Caco-2 (cell line): Measurements from ENCODE around the gene SEPTIN3. TPM values are rescaled to one million over a fixed set of nuclear protein-coding genes. Genes with fewer than 3 reads are reported as not detected.

ENCODE experiments used
- BruUV-seq: library from RNA; stranded (reverse); fragments of 400-500 nt; replicated peaks from 2 replicates; lab custom pipeline; 2021; lab: Mats Ljungman, UMichigan
- CTCF ChIA-PET: fragments of 300-600 bp; sonication (Branson Sonifier 250); formaldehyde crosslinking; loops from one replicate; lab custom pipeline; 2022; ENCODE audit warnings: antibody characterized with exemption; lab: Charles Lee
- POLR2A ChIA-PET: fragments of 300-600 bp; sonication (Branson Sonifier 250); formaldehyde crosslinking; loops from one replicate; lab custom pipeline; 2022; ENCODE audit warnings: antibody characterized with exemption; lab: Charles Lee
- DNase-seq, 2 experiments: peaks; one replicate each; pipeline versions ENCODE4 v3.0.0 to v3.0.0-alpha.2; 2020 to 2022
- H3K27me3 ChIP-seq: replicated peaks from 2 replicates; pipeline ENCODE4 v1.6.0; 2011; ENCODE audit warnings: low read length; ENCODE audit not compliant: control insufficient read depth, insufficient read depth
- H3K36me3 ChIP-seq: 2 replicates; pipeline ENCODE4 v1.5.1; 2011; ENCODE audit warnings: low read length; ENCODE audit not compliant: control insufficient read depth, insufficient read depth
- H3K4me1 ChIP-seq: fragments of 250-450 bp; sonication (Bioruptor Pico); 2 replicates; pipeline ENCODE4 v1.5.1; 2020; ENCODE audit warnings: mild to moderate bottlenecking
- H3K4me3 ChIP-seq: 2 replicates; pipeline ENCODE4 v1.5.1; 2011; ENCODE audit warnings: low read depth, mild to moderate bottlenecking, control low read depth, low read length
- H3K9me3 ChIP-seq: fragments of 250-450 bp; sonication (Bioruptor Pico); 2 replicates; pipeline ENCODE4 v1.5.1; 2020; ENCODE audit warnings: mild to moderate bottlenecking, moderate library complexity
- H3K27ac Mint-ChIP-seq: one replicate; pipeline ENCODE4 v1.8.0; 2022; ENCODE audit warnings: mixed read lengths; ENCODE audit not compliant: unreplicated experiment
- H3K27me3 Mint-ChIP-seq: one replicate; pipeline ENCODE4 v1.8.0; 2022; ENCODE audit warnings: mixed read lengths; ENCODE audit not compliant: insufficient read depth, unreplicated experiment
- H3K36me3 Mint-ChIP-seq: one replicate; pipeline ENCODE4 v1.8.0; 2022; ENCODE audit warnings: mild to moderate bottlenecking, mixed read lengths; ENCODE audit not compliant: insufficient read depth, unreplicated experiment
- H3K4me1 Mint-ChIP-seq: one replicate; pipeline ENCODE4 v1.8.0; 2022; ENCODE audit warnings: low read depth, mixed read lengths; ENCODE audit not compliant: unreplicated experiment
- H3K4me3 Mint-ChIP-seq: one replicate; pipeline ENCODE4 v1.8.0; 2022; ENCODE audit warnings: mild to moderate bottlenecking, moderate library complexity, mixed read lengths; ENCODE audit not compliant: unreplicated experiment
- H3K9me3 Mint-ChIP-seq: one replicate; pipeline ENCODE4 v1.8.0; 2022; ENCODE audit warnings: mixed read lengths; ENCODE audit not compliant: unreplicated experiment
- intact Hi-C: fragments of 100-400 bp; cut with micrococcal nuclease; formaldehyde crosslinking; loops from one replicate; pipeline ENCODE4 v1.10.0; 2022; ENCODE audit not compliant: unreplicated experiment
- total RNA-seq: library from RNA; stranded (reverse); gene quantifications from 2 replicates; pipeline ENCODE4 v1.2.3, GENCODE V29; 2022
- TF ChIP-seq, protein P1 (sequence below), 2 experiments: fragments of 200-600 bp in 1 of 2; IDR thresholded peaks; 1 replicate in 1 of 2; 2 replicates in 1 of 2; pipeline versions ENCODE4 v1.5.1 to v1.8.0; 2011 to 2022; ENCODE audit warnings: antibody characterized with exemption in 1 of 2, control low read depth in 1 of 2, inconsistent platforms in 1 of 2, low read depth in 1 of 2, low read length in 1 of 2, mild to moderate bottlenecking in 1 of 2, moderate library complexity in 1 of 2; ENCODE audit not compliant: insufficient read depth in 1 of 2, severe bottlenecking in 1 of 2, unreplicated experiment in 1 of 2

SEPTIN3 gene
- total RNA-seq, 1 experiment from 2014 or later: 2.2 TPM

DNA sequence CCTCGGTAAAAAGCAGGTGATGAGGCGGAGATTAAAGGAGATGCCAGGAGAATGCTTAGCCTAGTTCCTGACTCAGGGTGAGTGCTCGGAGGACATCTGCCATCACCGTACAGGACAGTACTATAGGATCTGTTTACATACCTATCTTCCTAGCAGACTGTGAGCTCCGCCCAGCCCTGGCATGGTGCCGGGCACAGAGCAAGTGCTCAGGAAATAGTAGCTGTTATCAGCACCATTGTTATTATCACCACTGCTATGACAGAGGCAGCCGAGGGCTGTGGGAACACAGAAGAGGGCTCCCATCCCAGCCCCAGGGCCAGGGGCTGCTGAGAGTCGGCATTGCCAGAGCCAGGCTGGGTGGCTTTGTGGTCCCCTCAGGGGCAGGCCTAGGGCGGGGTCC, 642 bp upstream of the SEPTIN3 start:
- Histone ChIP-seq H3K9me3 (no peaks in the 10 kb centered on the region), H3K4me3 (no peak overlapping the region), H3K27me3 (no peaks in the 10 kb centered on the region; the same call in 1 of the 2 replicates), H3K36me3 (no peaks in the 10 kb centered on the region), H3K4me1 (no peaks in the 10 kb centered on the region)
- Mint-ChIP-seq H3K9me3 (no peaks in the 10 kb centered on the region), H3K4me3 (no peak overlapping the region), H3K4me1 (no peaks in the 10 kb centered on the region), H3K36me3 (no peaks in the 10 kb centered on the region), H3K27me3 (peaks cover 5% of the 10 kb centered on the region), H3K27ac (no peak overlapping the region)
- no TSS peak for BruUV-seq
- POLR2A ChIA-PET: interaction anchor here (0.6 kb wide), 1 partner anchor 347 kb away, joined by 3 read pairs; no protein-coding TSS in a partner anchor
- TF ChIP-seq, protein P1, sequence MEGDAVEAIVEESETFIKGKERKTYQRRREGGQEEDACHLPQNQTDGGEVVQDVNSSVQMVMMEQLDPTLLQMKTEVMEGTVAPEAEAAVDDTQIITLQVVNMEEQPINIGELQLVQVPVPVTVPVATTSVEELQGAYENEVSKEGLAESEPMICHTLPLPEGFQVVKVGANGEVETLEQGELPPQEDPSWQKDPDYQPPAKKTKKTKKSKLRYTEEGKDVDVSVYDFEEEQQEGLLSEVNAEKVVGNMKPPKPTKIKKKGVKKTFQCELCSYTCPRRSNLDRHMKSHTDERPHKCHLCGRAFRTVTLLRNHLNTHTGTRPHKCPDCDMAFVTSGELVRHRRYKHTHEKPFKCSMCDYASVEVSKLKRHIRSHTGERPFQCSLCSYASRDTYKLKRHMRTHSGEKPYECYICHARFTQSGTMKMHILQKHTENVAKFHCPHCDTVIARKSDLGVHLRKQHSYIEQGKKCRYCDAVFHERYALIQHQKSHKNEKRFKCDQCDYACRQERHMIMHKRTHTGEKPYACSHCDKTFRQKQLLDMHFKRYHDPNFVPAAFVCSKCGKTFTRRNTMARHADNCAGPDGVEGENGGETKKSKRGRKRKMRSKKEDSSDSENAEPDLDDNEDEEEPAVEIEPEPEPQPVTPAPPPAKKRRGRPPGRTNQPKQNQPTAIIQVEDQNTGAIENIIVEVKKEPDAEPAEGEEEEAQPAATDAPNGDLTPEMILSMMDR (IDR thresholded peaks at IDR 0.05; ENCODE audit: insufficient read depth in 1 of 2, low read depth in 1 of 2, low read length in 1 of 2, severe bottlenecking in 1 of 2, unreplicated experiment in 1 of 2): no peak
- DNase-seq: no peak
- intact Hi-C loops: loop anchor here (5.0 kb wide), 1 partner anchor 104 kb away; the partner anchor contains the start of genes NAGA and PHETA2
- CTCF ChIA-PET: interaction anchor here (1.1 kb wide), 1 partner anchor 107 kb away, joined by 4 read pairs; no protein-coding TSS in a partner anchor

DNA sequence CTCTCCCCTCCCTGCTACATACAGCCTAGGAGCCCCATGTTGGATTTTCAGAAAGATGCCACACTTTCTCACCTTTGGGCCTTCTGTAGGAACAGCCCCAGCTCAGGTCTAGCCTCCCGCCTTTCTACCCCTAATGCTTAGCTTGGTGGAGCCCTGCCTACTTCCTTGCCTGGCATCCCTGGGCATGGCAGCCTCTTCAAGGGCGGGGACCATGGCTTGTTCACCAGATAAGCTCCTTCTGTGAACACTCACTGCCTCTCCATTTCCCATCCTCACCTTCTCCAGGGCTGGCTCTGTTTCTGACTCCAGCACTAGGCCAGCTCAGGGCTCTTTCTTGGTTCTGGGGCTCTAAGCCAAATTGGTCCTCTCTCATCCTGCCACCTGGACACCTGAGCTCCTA, 1.4 kb downstream of the SEPTIN3 start:
- H3K36me3 Mint-ChIP-seq: no peaks in the 10 kb centered on the region
- H3K9me3 Mint-ChIP-seq: no peaks in the 10 kb centered on the region
- TF ChIP-seq, protein P1 (IDR thresholded peaks at IDR 0.05; ENCODE audit: insufficient read depth in 1 of 2, low read depth in 1 of 2, low read length in 1 of 2, severe bottlenecking in 1 of 2, unreplicated experiment in 1 of 2): no peak
- H3K27me3 Mint-ChIP-seq: peaks cover 14% of the 10 kb centered on the region
- no peaks in the 10 kb centered on the region for H3K4me1 ChIP-seq
- no peak overlapping the region for H3K4me3 Mint-ChIP-seq
- ChIA-PET CTCF (no interaction called here), POLR2A (no interaction called here)
- no peak overlapping the region for H3K4me3 ChIP-seq
- no peak overlapping the region for H3K27ac Mint-ChIP-seq
- no peaks in the 10 kb centered on the region for H3K9me3 ChIP-seq
- intact Hi-C loops: no loop called here
- DNase-seq: no peak
- no peaks in the 10 kb centered on the region; the same call in 1 of the 2 replicates for H3K27me3 ChIP-seq
- no peaks in the 10 kb centered on the region for H3K4me1 Mint-ChIP-seq
- no TSS peak for BruUV-seq
- H3K36me3 ChIP-seq: no peaks in the 10 kb centered on the region

DNA sequence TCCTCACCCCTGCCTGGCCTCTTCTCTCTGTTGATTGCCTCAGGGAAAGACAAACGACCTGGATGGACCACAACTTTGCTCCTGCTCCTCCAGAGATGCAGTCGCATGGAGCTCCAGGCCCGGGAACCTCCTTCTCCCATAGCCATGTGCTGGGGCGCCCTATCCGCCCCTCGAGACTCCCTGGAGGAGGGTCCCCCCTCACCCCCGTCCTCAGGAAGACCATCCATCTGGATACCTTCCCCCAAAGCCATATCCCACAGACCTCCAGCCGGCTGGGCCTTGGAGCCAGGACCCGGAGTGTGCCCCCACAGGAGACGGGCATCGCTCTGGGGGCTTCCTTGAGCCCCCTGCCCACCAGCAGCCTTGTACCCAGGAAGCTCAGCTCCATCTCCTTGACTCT, 2.2 kb downstream of the SEPTIN3 start:
- H3K9me3 ChIP-seq: no peaks in the 10 kb centered on the region
- no peak overlapping the region for H3K4me3 Mint-ChIP-seq
- H3K27me3 ChIP-seq: no peaks in the 10 kb centered on the region; the same call in 1 of the 2 replicates
- H3K36me3 ChIP-seq: no peaks in the 10 kb centered on the region
- ChIA-PET CTCF (no interaction called here), POLR2A (no interaction called here)
- H3K4me1 Mint-ChIP-seq: no peaks in the 10 kb centered on the region
- intact Hi-C loops: no loop called here
- no TSS peak for BruUV-seq
- no peaks in the 10 kb centered on the region for H3K9me3 Mint-ChIP-seq
- H3K4me3 ChIP-seq: no peak overlapping the region
- H3K36me3 Mint-ChIP-seq: no peaks in the 10 kb centered on the region
- no peak overlapping the region for H3K27ac Mint-ChIP-seq
- no peaks in the 10 kb centered on the region for H3K4me1 ChIP-seq
- peaks cover 21% of the 10 kb centered on the region for H3K27me3 Mint-ChIP-seq
- TF ChIP-seq, protein P1 (IDR thresholded peaks at IDR 0.05; ENCODE audit: insufficient read depth in 1 of 2, low read depth in 1 of 2, low read length in 1 of 2, severe bottlenecking in 1 of 2, unreplicated experiment in 1 of 2): no peak
- DNase-seq: no peak
